Measurements from ENCODE around the gene ETNPPL. TPM values are rescaled to one million over a fixed set of nuclear protein-coding genes. Genes with fewer than 3 reads are reported as not detected.
"Not testable (repeated sequence)": the region's sequence is repeated elsewhere in the genome, so short reads cannot be mapped to it uniquely, and the experiment has no call there.

Gene ETNPPL
- total RNA-seq, 1 experiment from 2014 or later: 0.35 TPM

- no peak overlapping the region for H3K4me3 Mint-ChIP-seq (ENCODE audit: low read depth, unreplicated experiment)
- no peaks in the 10 kb centered on the region for H3K9me3 Mint-ChIP-seq (ENCODE audit: low read depth, unreplicated experiment)
- DNase-seq: no peak
- no peaks in the 10 kb centered on the region for H3K36me3 Mint-ChIP-seq (ENCODE audit: insufficient read depth, unreplicated experiment)
- CTCF ChIA-PET: no interaction called here
- no peaks in the 10 kb centered on the region for H3K4me1 Mint-ChIP-seq (ENCODE audit: low read depth, unreplicated experiment)
- no TSS peak for BruUV-seq (replicated peaks)
- no peak overlapping the region for H3K27ac Mint-ChIP-seq (ENCODE audit: unreplicated experiment)
- intact Hi-C loops (cut with micrococcal nuclease; ENCODE audit: unreplicated experiment): no loop called here
- no peak for TF ChIP-seq CTCF (IDR thresholded peaks at IDR 0.05; ENCODE audit: unreplicated experiment)
- H3K27me3 Mint-ChIP-seq (ENCODE audit: unreplicated experiment): no peaks in the 10 kb centered on the region
Measured at GRCh38 chr4:108725457-108725856, 37.4 kb downstream of the ETNPPL start.

- intact Hi-C loops (cut with micrococcal nuclease; ENCODE audit: unreplicated experiment): no loop called here
- CTCF ChIA-PET: no interaction called here
- DNase-seq: no peak
- H3K4me3 Mint-ChIP-seq (ENCODE audit: low read depth, unreplicated experiment): no peak overlapping the region
- no peaks in the 10 kb centered on the region for H3K27me3 Mint-ChIP-seq (ENCODE audit: unreplicated experiment)
- no peak for TF ChIP-seq CTCF (IDR thresholded peaks at IDR 0.05; ENCODE audit: unreplicated experiment)
- H3K36me3 Mint-ChIP-seq (ENCODE audit: insufficient read depth, unreplicated experiment): no peaks in the 10 kb centered on the region
- H3K27ac Mint-ChIP-seq (ENCODE audit: unreplicated experiment): no peak overlapping the region
- no peaks in the 10 kb centered on the region for H3K9me3 Mint-ChIP-seq (ENCODE audit: low read depth, unreplicated experiment)
- BruUV-seq (replicated peaks): no TSS peak
- no peaks in the 10 kb centered on the region for H3K4me1 Mint-ChIP-seq (ENCODE audit: low read depth, unreplicated experiment)
Measured at GRCh38 chr4:108717386-108717785, 45.5 kb downstream of the ETNPPL start.

- intact Hi-C loops (cut with micrococcal nuclease; ENCODE audit: unreplicated experiment): no loop called here
- no peak overlapping the region for H3K27ac Mint-ChIP-seq (ENCODE audit: unreplicated experiment)
- no TSS peak for BruUV-seq (replicated peaks)
- no peaks in the 10 kb centered on the region for H3K27me3 Mint-ChIP-seq (ENCODE audit: unreplicated experiment)
- no peak overlapping the region for H3K4me3 Mint-ChIP-seq (ENCODE audit: low read depth, unreplicated experiment)
- H3K4me1 Mint-ChIP-seq (ENCODE audit: low read depth, unreplicated experiment): no peaks in the 10 kb centered on the region
- no peaks in the 10 kb centered on the region for H3K36me3 Mint-ChIP-seq (ENCODE audit: insufficient read depth, unreplicated experiment)
- no peak for DNase-seq
- no peak for TF ChIP-seq CTCF (IDR thresholded peaks at IDR 0.05; ENCODE audit: unreplicated experiment)
- H3K9me3 Mint-ChIP-seq (ENCODE audit: low read depth, unreplicated experiment): no peaks in the 10 kb centered on the region
- CTCF ChIA-PET: no interaction called here
Measured at GRCh38 chr4:108716340-108716739, 46.5 kb downstream of the ETNPPL start.

GRCh38 chr4:108714880-108715279, 48.0 kb downstream of the ETNPPL start:
- Mint-ChIP-seq H3K9me3 (ENCODE audit: low read depth, unreplicated experiment) (no peaks in the 10 kb centered on the region), H3K4me3 (ENCODE audit: low read depth, unreplicated experiment) (no peak overlapping the region), H3K27me3 (ENCODE audit: unreplicated experiment) (no peaks in the 10 kb centered on the region), H3K27ac (ENCODE audit: unreplicated experiment) (no peak overlapping the region), H3K36me3 (ENCODE audit: insufficient read depth, unreplicated experiment) (no peaks in the 10 kb centered on the region), H3K4me1 (ENCODE audit: low read depth, unreplicated experiment) (no peaks in the 10 kb centered on the region)
- no peak for DNase-seq
- intact Hi-C loops (cut with micrococcal nuclease; ENCODE audit: unreplicated experiment): no loop called here
- CTCF ChIA-PET: no interaction called here
- no peak for TF ChIP-seq CTCF (IDR thresholded peaks at IDR 0.05; ENCODE audit: unreplicated experiment)
- no TSS peak for BruUV-seq (replicated peaks)

GRCh38 chr4:108710578-108710977, 52.3 kb downstream of the ETNPPL start:
- intact Hi-C loops (cut with micrococcal nuclease; ENCODE audit: unreplicated experiment); H3K27me3 Mint-ChIP-seq (ENCODE audit: unreplicated experiment); BruUV-seq (replicated peaks); H3K36me3 Mint-ChIP-seq (ENCODE audit: insufficient read depth, unreplicated experiment); H3K4me3 Mint-ChIP-seq (ENCODE audit: low read depth, unreplicated experiment); DNase-seq; H3K4me1 Mint-ChIP-seq (ENCODE audit: low read depth, unreplicated experiment); H3K27ac Mint-ChIP-seq (ENCODE audit: unreplicated experiment); H3K9me3 Mint-ChIP-seq (ENCODE audit: low read depth, unreplicated experiment): not testable (repeated sequence)
- CTCF ChIA-PET: interaction anchor here (0.6 kb wide), 1 partner anchor 917 kb away, joined by 3 read pairs; no protein-coding TSS in a partner anchor

Measured in Calu3 (cell line).